Epithelial cell of proximal tubule (primary cell): Measurements from ENCODE around the gene GABRR3. TPM values are rescaled to one million over a fixed set of nuclear protein-coding genes. Genes with fewer than 3 reads are reported as not detected.

Experiments
- DNase-seq: peaks from one replicate; pipeline ENCODE4 v3.0.0-alpha.2; 2011; ENCODE audit warnings: low read depth
- H3K4me3 ChIP-seq: 2 replicates; pipeline ENCODE4 v1.5.1; 2011; ENCODE audit warnings: low read depth, mild to moderate bottlenecking, low read length
- total RNA-seq: library from RNA; depleted of rRNA; stranded (reverse); fragments of >200 nt; gene quantifications from 2 replicates; pipeline ENCODE4 v1.2.3, GENCODE V29; 2015
- TF ChIP-seq, protein P1 (sequence below): conservative IDR thresholded peaks from 2 replicates; pipeline ENCODE4 v1.5.1; 2012; ENCODE audit warnings: low read depth, mild to moderate bottlenecking, low read length

Gene GABRR3
- total RNA-seq, 1 donor from 2014 or later: not detected

DNA sequence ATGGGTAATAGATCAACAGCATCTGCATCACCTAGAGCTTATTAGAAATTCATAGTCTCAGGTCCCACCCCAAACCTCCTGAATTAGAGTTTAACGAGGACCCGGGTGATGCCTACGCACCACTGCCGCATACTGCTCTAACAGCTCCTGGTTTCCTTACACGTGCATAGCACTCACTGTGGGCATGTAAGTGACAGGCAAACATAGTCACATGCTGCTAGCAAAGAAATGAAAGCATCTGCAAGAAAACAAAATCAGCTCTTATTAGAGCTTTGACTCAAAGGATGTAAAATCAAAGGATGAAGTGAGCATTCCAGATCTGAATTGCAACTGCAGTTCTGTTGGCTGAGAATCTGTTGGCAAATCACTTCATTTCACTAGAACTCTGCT is 43.8 kb downstream of the GABRR3 start:
- TF ChIP-seq, protein P1, sequence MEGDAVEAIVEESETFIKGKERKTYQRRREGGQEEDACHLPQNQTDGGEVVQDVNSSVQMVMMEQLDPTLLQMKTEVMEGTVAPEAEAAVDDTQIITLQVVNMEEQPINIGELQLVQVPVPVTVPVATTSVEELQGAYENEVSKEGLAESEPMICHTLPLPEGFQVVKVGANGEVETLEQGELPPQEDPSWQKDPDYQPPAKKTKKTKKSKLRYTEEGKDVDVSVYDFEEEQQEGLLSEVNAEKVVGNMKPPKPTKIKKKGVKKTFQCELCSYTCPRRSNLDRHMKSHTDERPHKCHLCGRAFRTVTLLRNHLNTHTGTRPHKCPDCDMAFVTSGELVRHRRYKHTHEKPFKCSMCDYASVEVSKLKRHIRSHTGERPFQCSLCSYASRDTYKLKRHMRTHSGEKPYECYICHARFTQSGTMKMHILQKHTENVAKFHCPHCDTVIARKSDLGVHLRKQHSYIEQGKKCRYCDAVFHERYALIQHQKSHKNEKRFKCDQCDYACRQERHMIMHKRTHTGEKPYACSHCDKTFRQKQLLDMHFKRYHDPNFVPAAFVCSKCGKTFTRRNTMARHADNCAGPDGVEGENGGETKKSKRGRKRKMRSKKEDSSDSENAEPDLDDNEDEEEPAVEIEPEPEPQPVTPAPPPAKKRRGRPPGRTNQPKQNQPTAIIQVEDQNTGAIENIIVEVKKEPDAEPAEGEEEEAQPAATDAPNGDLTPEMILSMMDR: no peak
- H3K4me3 ChIP-seq: no peak overlapping the region
- DNase-seq: no peak

DNA sequence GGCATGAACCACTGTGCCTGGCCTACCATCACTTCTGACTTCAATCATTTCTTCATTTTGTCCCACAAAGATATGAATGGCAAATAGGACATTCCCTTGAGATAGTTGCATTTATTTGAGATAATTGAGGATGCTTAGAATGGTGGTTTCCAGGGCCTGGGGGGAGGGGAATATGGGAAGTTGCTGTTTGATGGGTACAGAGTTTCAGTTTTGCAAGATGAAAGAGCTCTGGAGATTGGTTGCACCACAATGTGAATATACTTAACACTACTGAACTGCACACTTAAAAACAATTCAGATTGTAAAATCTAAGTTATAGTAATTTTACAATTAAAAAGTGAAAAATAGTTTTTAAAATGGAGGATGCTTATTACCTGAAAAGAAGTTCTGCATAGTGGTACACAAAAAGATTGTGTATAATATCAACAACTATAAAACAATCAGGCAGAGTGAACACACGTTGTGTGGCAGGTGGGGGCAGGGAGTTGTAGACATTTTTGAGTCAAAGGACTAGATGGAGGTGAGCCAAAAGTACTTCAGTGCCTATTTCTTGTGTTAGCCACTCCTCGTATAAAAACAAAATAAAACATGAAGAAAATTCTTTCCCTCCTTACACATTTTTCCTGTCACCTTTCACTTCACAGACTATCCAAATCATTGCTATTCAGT is 44.4 kb downstream of the GABRR3 start:
- no peak for DNase-seq
- TF ChIP-seq, protein P1: no peak
- H3K4me3 ChIP-seq: no peak overlapping the region

DNA sequence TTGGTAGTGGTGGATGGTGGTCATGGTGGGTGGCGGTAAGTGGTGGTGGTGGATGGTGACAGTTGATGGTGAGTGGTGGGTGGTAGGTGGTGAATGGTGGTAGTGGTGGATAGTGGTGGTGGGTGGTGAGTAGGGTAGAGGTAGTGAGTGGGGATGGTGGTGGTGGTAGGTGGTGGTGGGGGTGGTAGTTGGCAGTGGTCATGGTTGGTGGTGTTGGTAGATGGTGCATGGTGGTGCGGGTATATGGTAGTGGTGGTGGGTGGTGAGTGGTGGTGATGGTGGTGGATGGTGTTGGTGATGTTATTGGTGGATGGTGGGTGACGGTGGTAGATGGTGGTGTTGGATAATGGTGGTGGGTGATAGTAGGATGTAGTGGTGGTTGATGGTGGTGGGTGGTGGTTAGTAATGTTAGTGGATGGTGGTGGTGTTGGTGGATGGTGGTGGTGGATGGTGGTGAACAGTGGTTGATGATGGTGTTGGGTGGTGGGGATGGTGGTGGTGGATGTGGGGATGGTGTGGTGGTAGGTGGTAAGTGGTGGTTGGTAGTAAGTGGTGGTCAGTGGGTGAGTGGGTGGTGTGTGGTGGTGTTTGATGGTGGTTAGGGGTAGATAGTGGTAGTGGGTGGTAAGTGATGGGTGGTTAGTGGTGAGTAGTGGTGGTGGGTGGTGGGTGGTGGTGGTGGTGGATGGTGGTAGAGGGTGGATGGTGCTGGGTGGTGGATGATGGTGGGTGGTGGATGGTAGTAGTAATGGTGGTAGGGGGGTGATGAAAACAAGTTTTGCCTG is 46.1 kb downstream of the GABRR3 start:
- TF ChIP-seq, protein P1: no peak
- DNase-seq: no peak
- no peak overlapping the region for H3K4me3 ChIP-seq

DNA sequence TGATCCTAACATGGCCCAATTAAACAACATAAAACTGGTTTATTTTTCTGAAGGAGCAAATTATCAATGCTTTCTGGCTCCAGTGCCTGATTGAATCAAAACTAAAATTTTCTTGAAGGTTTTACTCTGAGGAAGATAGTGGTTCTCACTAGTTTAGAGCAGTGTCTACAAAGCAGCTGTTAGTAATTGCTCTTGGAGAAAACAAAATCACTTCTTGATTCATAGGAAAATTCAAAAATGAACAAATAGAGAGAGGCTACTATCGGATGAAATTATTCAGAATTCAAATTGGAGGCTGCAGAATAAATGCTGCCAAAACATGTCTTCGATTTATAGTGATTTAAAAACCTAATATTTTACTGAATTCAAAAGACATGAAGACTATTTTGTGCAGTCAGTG is 47.8 kb downstream of the GABRR3 start:
- H3K4me3 ChIP-seq: no peak overlapping the region
- TF ChIP-seq, protein P1: no peak
- no peak for DNase-seq

DNA sequence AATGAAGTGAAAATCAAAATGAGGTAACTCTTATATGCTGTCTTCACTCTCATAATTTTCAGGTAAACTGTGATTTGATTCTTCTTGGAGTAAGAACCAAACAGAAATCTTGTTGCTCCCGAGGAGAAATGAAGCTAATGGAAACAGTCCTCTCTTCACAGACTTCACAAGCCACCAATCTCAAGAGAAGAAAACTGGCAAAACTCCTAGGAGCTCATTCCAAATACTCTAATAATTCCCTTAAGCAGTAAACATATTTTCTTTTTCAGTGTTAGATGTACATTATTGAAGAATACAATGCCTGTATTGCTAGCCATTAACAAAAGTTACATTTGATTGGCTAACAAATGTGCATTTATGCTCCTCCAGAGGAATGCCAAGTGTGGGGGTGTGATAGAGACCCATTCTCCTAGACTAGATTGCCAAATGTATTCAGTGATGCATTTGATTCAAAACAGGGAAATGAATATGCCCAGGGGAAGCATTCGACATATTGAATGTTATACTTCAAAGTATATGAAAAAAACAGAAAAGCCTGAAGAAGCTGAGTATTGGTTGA is 51.1 kb downstream of the GABRR3 start:
- no peak for DNase-seq
- H3K4me3 ChIP-seq: no peak overlapping the region
- TF ChIP-seq, protein P1: no peak

DNA sequence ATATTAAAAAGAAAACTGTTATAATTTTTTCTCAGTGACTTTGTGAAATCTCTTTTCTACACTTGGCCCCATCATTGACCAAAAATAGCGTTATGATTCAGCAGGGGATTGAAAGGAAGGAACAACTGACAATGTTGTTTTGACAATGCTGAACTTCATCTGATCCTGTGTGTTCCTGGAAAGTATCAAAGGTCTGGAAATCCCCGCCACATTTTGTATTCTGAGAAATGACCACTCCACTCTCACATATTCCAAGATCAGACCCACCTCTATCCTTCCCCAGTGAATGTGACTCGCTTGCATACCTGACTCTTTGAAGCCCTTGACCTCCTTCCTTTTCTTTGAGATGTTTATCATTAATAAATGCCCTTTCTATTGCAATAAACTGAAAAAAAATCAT is 53.2 kb downstream of the GABRR3 start:
- H3K4me3 ChIP-seq: no peak overlapping the region
- TF ChIP-seq, protein P1: no peak
- peak; percentile 37 for DNase-seq

DNA sequence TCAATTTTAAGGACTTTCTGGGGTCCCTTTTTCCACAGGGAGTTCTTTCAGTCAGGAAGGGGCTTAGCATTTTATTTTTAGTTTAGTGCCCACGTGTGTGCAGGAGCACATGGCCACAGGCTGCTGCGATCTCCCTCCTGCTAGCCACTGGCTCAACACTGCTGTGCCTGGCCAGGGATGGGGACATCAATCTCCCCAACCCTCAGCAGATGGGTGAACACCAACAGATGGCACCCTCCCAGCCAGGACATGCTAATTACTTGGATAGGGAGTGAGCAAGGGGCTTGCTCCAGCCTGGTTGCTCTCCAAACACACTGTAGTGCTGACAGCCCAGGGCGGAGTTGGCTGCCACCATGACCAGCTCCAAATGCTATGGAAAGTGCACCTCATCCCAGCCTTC is 55.5 kb downstream of the GABRR3 start:
- no peak for DNase-seq
- TF ChIP-seq, protein P1: no peak
- H3K4me3 ChIP-seq: no peak overlapping the region
